OCI-LY1 (cell line): ENCODE data around the gene HEG1.
A peak's percentile ranks its signal among the peaks of the same experiment; 100 is the strongest.

Source experiments
- H2AFZ ChIP-seq: fragments of 200-600 bp; sonication (generic), shearing (Covaris generic); 2 replicates; pipeline ENCODE4 v1.6.0; 2014; ENCODE audit warnings: antibody characterized with exemption, mild to moderate bottlenecking, low read length
- H3F3A ChIP-seq: fragments of 200-600 bp; sonication (generic), shearing (Covaris generic); 2 replicates; pipeline ENCODE4 v1.6.0; 2014; ENCODE audit warnings: mild to moderate bottlenecking, antibody characterized with exemption, low read length, moderate library complexity; ENCODE audit not compliant: insufficient read depth
- H3K27ac ChIP-seq: fragments of 200-600 bp; sonication (generic); 2 replicates; pipeline ENCODE4 v1.5.1; 2014; ENCODE audit warnings: low read length, mixed run types, mild to moderate bottlenecking, low read depth; ENCODE audit not compliant: poor library complexity, severe bottlenecking
- H3K27me3 ChIP-seq: fragments of 200-600 bp; sonication (generic); 2 replicates; pipeline ENCODE4 v1.6.0; 2014; ENCODE audit warnings: antibody characterized with exemption, mild to moderate bottlenecking, low read length, moderate library complexity; ENCODE audit not compliant: insufficient read depth
- H3K36me3 ChIP-seq: fragments of 200-600 bp; sonication (generic); 2 replicates; pipeline ENCODE4 v1.6.1; 2014; ENCODE audit warnings: mild to moderate bottlenecking, antibody characterized with exemption, low read length, moderate library complexity, mixed read lengths; ENCODE audit not compliant: insufficient read depth
- H3K4me1 ChIP-seq: fragments of 200-600 bp; sonication (generic); 2 replicates; pipeline ENCODE4 v1.5.1; 2014; ENCODE audit warnings: mild to moderate bottlenecking, low read length, moderate library complexity; ENCODE audit not compliant: insufficient read depth, severe bottlenecking
- H3K4me2 ChIP-seq: fragments of 200-600 bp; sonication (generic), shearing (Covaris generic); 2 replicates; pipeline ENCODE4 v1.6.1; 2014; ENCODE audit warnings: low read length
- H3K4me3 ChIP-seq: fragments of 200-600 bp; sonication (generic); 2 replicates; pipeline ENCODE4 v1.5.1; 2014; ENCODE audit warnings: low read length, low read depth, mild to moderate bottlenecking, mixed read lengths; ENCODE audit not compliant: poor library complexity, severe bottlenecking
- H3K79me2 ChIP-seq: fragments of 200-600 bp; shearing (Covaris generic); 2 replicates; pipeline ENCODE4 v1.6.1; 2016; ENCODE audit warnings: mixed run types, low read length, mixed read lengths; ENCODE audit not compliant: insufficient read depth
- H3K9ac ChIP-seq: fragments of 200-600 bp; sonication (generic), shearing (Covaris generic); 2 replicates; pipeline ENCODE4 v1.6.1; 2014; ENCODE audit warnings: mild to moderate bottlenecking, low read length, mixed read lengths
- H3K9me2 ChIP-seq: fragments of 200-600 bp; sonication (generic), shearing (Covaris generic); 2 replicates; pipeline ENCODE4 v1.6.1; 2014; ENCODE audit warnings: low read depth, mild to moderate bottlenecking, low read length, mixed read lengths
- H3K9me3 ChIP-seq: fragments of 200-600 bp; shearing (Covaris generic); 2 replicates; pipeline ENCODE4 v1.6.1; 2014; ENCODE audit warnings: low read length, mixed read lengths
- H4K20me1 ChIP-seq: fragments of 200-600 bp; sonication (generic), shearing (Covaris generic); 2 replicates; pipeline ENCODE4 v1.6.0; 2016; ENCODE audit warnings: mild to moderate bottlenecking, low read length; ENCODE audit not compliant: insufficient read depth
- EZH2 ChIP-seq: fragments of 200-600 bp; sonication (generic), shearing (Covaris generic); IDR thresholded peaks from 2 replicates; pipeline ENCODE4 v1.8.0; 2017; ENCODE audit warnings: borderline replicate concordance, mixed run types, mild to moderate bottlenecking, antibody characterized with exemption, low read length, moderate library complexity, mixed read lengths
- TF ChIP-seq, protein P1 (sequence below): fragments of 200-600 bp; sonication (generic), shearing (Covaris generic); IDR thresholded peaks from 2 replicates; pipeline ENCODE4 v1.5.1; 2017; ENCODE audit warnings: mild to moderate bottlenecking, antibody characterized with exemption, low read length, moderate library complexity, mixed read lengths

HEG1 gene

DNA sequence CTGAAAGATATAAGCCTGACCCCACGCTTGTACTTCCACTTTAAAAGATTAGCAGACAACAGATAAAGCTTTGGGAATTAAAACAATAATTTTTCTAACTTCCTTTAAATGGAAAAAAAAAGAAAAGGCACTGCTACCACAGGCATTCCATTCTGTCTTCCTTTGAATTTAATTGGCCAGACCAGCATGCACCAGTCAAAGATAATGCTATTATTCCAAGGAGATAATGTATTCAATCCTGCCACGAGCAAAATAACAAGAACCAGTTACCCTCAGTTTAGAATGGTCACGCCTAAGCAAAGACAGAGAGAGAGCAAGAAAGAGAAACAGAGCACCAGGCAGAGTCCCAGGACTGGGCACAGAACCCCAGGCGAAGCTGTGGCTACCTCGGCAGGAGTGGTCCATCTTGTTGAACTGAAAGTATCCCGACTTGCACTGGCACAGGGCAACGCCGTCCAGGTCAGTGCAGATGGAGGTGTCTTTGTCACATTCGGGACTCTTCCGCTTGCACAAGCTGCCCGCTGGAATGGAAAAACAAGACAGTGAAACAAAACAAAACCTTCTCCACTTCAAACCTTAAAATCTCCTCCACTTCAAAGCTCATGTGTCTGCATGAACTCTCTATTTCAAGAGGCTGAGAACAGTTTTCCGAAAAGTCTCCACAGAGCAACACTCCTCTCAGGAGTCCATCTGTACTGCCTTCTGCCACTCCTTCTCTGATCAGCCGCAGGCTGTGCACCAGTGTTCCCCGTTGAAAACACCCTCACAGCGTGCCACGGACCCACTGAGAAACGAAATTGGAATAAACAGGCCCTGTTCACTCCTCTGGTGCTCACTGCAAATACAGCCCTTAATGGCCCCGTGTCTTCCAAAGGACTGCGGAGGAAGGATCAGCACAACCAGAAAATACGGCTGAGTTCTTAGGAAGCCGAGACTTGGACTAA is 58.2 kb downstream of the HEG1 start:
- H2AFZ ChIP-seq = no peak overlapping the region
- H3K4me3 ChIP-seq = no peak overlapping the region
- no peaks in the 10 kb centered on the region for H3K36me3 ChIP-seq
- no peak overlapping the region for H3K4me2 ChIP-seq
- no peaks in the 10 kb centered on the region for H3F3A ChIP-seq
- H3K9me2 ChIP-seq = no peaks in the 10 kb centered on the region
- no peak for TF ChIP-seq EZH2
- TF ChIP-seq, protein P1, sequence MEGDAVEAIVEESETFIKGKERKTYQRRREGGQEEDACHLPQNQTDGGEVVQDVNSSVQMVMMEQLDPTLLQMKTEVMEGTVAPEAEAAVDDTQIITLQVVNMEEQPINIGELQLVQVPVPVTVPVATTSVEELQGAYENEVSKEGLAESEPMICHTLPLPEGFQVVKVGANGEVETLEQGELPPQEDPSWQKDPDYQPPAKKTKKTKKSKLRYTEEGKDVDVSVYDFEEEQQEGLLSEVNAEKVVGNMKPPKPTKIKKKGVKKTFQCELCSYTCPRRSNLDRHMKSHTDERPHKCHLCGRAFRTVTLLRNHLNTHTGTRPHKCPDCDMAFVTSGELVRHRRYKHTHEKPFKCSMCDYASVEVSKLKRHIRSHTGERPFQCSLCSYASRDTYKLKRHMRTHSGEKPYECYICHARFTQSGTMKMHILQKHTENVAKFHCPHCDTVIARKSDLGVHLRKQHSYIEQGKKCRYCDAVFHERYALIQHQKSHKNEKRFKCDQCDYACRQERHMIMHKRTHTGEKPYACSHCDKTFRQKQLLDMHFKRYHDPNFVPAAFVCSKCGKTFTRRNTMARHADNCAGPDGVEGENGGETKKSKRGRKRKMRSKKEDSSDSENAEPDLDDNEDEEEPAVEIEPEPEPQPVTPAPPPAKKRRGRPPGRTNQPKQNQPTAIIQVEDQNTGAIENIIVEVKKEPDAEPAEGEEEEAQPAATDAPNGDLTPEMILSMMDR = no peak
- no peaks in the 10 kb centered on the region for H3K4me1 ChIP-seq
- no peaks in the 10 kb centered on the region for H4K20me1 ChIP-seq
- no peaks in the 10 kb centered on the region for H3K79me2 ChIP-seq
- H3K27me3 ChIP-seq = no peaks in the 10 kb centered on the region; the same call in 1 of the 2 replicates
- no peaks in the 10 kb centered on the region for H3K9me3 ChIP-seq
- H3K27ac ChIP-seq = no peak overlapping the region
- no peak overlapping the region for H3K9ac ChIP-seq

DNA sequence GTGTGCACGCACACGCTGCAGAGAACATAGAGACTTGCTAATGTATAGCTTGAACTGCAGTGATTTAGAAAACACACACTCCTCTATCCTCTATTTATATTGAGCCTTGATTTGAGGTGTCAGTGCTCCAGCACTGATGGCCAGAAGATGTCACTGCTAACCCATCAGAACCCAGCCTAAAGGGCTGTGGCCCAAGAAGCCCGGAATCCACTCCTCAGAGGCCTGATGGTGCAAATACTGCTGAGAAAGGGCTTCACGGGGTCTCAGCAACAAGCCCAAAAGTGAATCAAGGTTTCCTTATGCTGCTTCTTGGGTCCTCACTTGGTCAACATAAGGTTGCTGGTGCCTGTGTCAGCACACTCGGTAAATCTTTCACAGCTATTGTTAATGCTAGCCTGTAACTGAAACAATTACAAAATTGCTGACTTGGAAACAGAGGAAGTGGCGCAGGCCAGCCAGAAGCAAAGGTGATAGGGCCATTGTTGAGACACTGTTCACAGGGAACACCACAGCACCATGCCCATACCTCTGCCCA is 60.3 kb downstream of the HEG1 start:
- Histone ChIP-seq H3K4me1 (no peaks in the 10 kb centered on the region), H3K4me2 (no peak overlapping the region), H3K27me3 (no peaks in the 10 kb centered on the region; the same call in 1 of the 2 replicates), H3F3A (no peaks in the 10 kb centered on the region), H2AFZ (no peak overlapping the region), H3K4me3 (no peak overlapping the region), H3K9ac (no peak overlapping the region), H3K79me2 (no peaks in the 10 kb centered on the region), H3K27ac (no peak overlapping the region), H3K9me2 (no peaks in the 10 kb centered on the region), H3K36me3 (no peaks in the 10 kb centered on the region), H4K20me1 (no peaks in the 10 kb centered on the region), H3K9me3 (no peaks in the 10 kb centered on the region)
- TF ChIP-seq EZH2 = no peak
- TF ChIP-seq, protein P1 = peak; percentile 62

DNA sequence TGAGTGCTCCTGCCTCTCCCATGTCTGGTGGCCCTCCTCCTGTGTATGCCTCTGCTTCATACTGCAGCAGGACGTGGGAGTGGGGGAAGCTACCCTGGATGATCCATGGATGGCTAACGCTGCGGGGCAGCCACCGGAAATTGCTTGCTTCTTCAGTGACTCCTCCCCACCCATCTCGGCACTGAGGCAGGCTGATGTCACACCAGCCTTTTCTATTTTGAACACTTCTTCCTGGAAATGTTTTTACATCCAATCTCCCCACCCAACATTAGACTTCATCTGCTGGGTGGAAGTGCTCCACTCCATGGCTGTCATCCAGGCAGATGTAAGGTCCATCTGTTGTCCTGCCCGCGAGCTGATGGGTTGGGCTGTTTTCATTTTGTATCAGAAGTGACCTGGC is 62.3 kb downstream of the HEG1 start:
- H3K79me2 ChIP-seq = no peaks in the 10 kb centered on the region
- no peak overlapping the region for H2AFZ ChIP-seq
- H3K4me2 ChIP-seq = no peak overlapping the region
- H3K4me3 ChIP-seq = no peak overlapping the region
- H3F3A ChIP-seq = no peaks in the 10 kb centered on the region
- H3K27me3 ChIP-seq = no peaks in the 10 kb centered on the region
- H3K27ac ChIP-seq = no peak overlapping the region
- no peak overlapping the region for H3K9ac ChIP-seq
- H3K4me1 ChIP-seq = no peaks in the 10 kb centered on the region
- no peaks in the 10 kb centered on the region for H4K20me1 ChIP-seq
- H3K9me2 ChIP-seq = no peaks in the 10 kb centered on the region
- no peaks in the 10 kb centered on the region for H3K36me3 ChIP-seq
- TF ChIP-seq EZH2 = no peak
- TF ChIP-seq, protein P1 = no peak
- H3K9me3 ChIP-seq = no peaks in the 10 kb centered on the region
